ENCODE results near the gene SMIM27.
"Not testable (repeated sequence)": the region's sequence is repeated elsewhere in the genome, so short reads cannot be mapped to it uniquely, and the experiment has no call there.

The SMIM27 gene

DNA sequence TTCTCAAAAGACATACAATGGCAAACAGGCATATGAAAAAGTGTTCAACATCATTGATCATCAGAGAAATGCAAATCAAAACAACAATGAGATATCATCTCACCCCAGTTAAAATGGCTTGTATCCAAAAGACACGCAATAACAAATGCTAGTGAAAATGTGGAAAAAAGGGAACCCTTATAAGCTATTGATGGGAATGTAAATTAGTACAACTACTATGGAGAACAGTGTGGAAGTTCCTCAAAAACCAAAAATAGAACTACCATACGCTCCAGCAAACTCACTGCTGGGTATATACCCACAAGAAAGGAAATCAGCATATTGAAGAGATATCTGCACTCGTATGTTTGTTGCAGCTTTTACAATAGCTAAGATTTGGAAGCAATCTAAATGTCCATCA, 46.9 kb downstream of the SMIM27 start:
- not testable (repeated sequence) for DNase-seq (ENCODE audit: low read depth)

Measured in stimulated activated CD4-positive, alpha-beta T cell treated with anti-CD3 and anti-CD28 coated beads, Interleukin-2, amount 100 ng/mL, for 4 hours (primary cell).